Activated T-helper 17 cell treated with anti-CD3 and anti-CD28 coated beads, Interleukin-2, amount 50 U/mL, for 72 hours (primary cell): ENCODE measurements around the gene MIER1. TPM values are rescaled to one million over a fixed set of nuclear protein-coding genes. Genes with fewer than 3 reads are reported as not detected.

Experiments used
- ATAC-seq: fragments of 150-1000 bp; cut with Tn5 transposase; replicated peaks from 2 replicates; pipeline ENCODE4 v1.10.0; 2021; ENCODE audit warnings: mild to moderate bottlenecking, moderate library complexity
- H3K27ac Mint-ChIP-seq: one replicate; pipeline ENCODE4 v1.8.0; 2022; ENCODE audit warnings: mixed read lengths
- H3K27me3 Mint-ChIP-seq: one replicate; pipeline ENCODE4 v1.8.0; 2022; ENCODE audit warnings: mixed read lengths
- H3K36me3 Mint-ChIP-seq: one replicate; pipeline ENCODE4 v1.8.0; 2022; ENCODE audit warnings: low read depth, mild to moderate bottlenecking, mixed read lengths
- H3K4me1 Mint-ChIP-seq: one replicate; pipeline ENCODE4 v1.8.0; 2022; ENCODE audit warnings: mixed read lengths
- H3K4me3 Mint-ChIP-seq: one replicate; pipeline ENCODE4 v1.8.0; 2022; ENCODE audit warnings: mild to moderate bottlenecking, mixed read lengths
- H3K9me3 Mint-ChIP-seq: one replicate; pipeline ENCODE4 v1.8.0; 2022; ENCODE audit warnings: mixed read lengths
- total RNA-seq, 2 donors: library from RNA; stranded (reverse); gene quantifications; one replicate each; pipeline ENCODE4 v1.2.3, GENCODE V29; 2022

Gene MIER1
- total RNA-seq, 2 donors from 2014 or later = 44.7 to 60.0 TPM

DNA sequence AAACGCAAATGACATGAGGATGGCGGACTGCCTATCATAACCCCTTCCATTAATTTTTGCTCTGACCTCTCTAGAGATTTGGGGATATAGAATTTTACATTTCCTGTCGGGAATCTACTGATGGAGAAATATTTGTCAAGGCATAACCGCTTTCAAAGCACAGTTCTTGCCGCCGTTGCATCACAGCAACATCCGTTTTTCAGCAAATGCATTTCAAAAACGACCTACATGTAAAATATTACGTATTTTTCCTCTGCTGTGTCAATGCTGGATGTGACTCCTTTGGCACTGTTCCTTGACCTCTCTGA lies 4.9 kb downstream of the MIER1 start:
- Mint-ChIP-seq H3K36me3 (peaks cover 62% of the 10 kb centered on the region), H3K4me1 (peaks cover 31% of the 10 kb centered on the region), H3K4me3 (peak overlapping the region; percentile 80), H3K27ac (peak overlapping the region; percentile 81), H3K27me3 (no peaks in the 10 kb centered on the region), H3K9me3 (no peaks in the 10 kb centered on the region)
- ATAC-seq = no peak

DNA sequence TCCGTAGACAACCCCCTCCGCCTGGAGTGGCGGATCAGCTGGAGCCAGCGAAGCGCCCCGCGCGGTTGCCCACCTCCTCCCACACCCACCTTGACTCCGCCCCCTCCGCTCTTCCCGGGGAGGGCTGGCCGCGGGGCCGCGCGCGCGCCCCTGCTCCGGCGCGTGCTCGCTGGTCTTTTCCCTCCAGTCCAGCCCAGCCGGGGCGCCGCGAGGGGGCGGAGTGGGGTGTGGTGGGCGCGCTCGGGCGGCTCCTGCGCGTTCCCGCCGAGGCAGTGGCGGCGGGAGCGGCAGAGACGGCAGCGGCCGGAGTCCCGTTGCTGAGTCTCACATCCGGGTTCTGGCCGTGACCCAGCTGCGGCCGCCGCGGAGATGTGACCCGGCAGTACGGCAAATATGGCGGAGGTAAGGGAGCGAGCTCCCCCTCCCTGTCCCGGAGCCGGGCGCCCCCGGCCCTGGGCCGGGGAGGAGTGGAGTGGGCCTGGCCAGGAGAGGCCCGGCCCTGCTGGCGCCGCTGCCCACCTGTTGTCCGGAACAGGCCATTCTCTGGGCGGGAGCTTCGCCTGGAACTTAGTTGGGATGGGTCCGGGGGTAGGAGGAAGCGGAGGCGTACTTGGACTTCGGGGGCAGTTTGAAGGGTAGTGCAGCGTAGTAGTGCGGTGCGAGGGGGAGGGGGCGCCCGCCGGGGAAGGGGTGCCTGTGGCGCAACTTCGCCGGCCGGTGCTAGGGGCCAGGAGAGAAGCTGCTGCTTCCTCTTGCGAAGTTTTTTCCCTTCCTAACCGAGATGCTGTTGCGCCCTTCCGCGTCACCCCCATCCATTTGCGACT lies 5.4 kb downstream of the MIER1 start:
- peak overlapping the region; percentile 81 for H3K27ac Mint-ChIP-seq
- peaks cover 33% of the 10 kb centered on the region for H3K4me1 Mint-ChIP-seq
- H3K36me3 Mint-ChIP-seq = peaks cover 60% of the 10 kb centered on the region
- ATAC-seq = peak; percentile 61
- no peaks in the 10 kb centered on the region for H3K9me3 Mint-ChIP-seq
- H3K4me3 Mint-ChIP-seq = peak overlapping the region; percentile 80
- no peaks in the 10 kb centered on the region for H3K27me3 Mint-ChIP-seq

DNA sequence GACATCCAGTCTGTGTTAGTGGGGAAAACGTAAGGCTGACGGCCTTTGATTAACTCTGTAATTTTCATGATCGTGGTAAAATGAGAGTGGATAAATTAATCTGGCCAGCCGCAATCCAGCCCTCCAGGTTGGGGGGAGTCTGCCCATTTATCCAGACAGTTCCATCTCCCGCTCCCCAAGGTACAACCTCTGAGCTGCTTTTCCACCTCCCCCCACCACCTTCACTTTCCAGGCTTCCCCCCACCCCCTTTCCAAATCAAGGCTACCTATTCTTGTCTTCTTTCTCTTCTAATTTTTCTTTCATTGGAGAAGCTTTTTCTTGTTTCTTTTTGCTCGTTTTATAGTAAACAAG lies 6.0 kb downstream of the MIER1 start:
- H3K9me3 Mint-ChIP-seq = no peaks in the 10 kb centered on the region
- H3K36me3 Mint-ChIP-seq = peaks cover 60% of the 10 kb centered on the region
- H3K4me1 Mint-ChIP-seq = peaks cover 38% of the 10 kb centered on the region
- no peak for ATAC-seq
- H3K27ac Mint-ChIP-seq = peak overlapping the region; percentile 81
- H3K4me3 Mint-ChIP-seq = peak overlapping the region; percentile 80
- H3K27me3 Mint-ChIP-seq = no peaks in the 10 kb centered on the region

DNA sequence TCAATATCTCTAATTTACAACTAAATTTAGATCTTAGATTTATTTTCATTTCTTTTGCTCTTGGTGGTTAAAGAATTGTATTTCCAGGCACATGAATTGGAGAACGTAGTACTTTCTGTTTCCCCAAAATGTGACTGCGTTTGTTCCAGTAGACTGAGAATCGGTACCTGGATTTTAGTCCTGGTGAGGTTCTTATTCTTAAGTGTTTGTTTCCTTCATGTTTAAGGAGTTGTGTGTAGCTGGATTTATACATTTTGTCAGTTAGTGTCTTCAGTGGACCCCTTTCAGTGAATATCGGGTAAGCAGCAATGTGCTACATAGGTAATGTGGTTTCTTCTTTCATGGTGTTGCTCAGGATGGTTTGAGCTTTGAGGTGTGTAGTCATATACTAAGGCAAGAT lies 6.8 kb downstream of the MIER1 start:
- peak; percentile 27 for ATAC-seq
- peaks cover 38% of the 10 kb centered on the region for H3K4me1 Mint-ChIP-seq

DNA sequence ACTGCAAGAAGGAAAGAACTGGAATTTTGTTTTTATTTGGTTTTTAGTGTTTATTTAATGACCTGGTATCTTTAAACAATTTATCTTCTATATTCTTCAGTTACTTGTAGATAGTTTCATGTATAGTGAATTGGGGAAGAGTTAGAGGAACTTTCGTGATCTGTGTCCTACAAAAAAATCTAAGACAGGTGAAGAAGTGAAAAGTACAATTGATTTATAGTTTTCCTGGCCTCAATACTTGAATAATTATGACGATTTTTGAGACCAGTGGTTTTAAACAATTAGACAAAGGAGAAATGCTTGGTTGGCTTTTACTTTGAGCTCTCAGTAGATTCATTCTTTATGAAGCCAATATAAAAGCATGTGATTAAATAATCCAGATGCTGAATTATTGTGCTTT lies 7.5 kb downstream of the MIER1 start:
- Mint-ChIP-seq H3K27ac (peak overlapping the region; percentile 81), H3K36me3 (peaks cover 66% of the 10 kb centered on the region)

More for the DNA sequence above, 6.8 kb downstream of the MIER1 start:
- Mint-ChIP-seq H3K9me3 (no peaks in the 10 kb centered on the region), H3K4me3 (peak overlapping the region; percentile 80), H3K27me3 (no peaks in the 10 kb centered on the region), H3K36me3 (peaks cover 60% of the 10 kb centered on the region), H3K27ac (peak overlapping the region; percentile 81)

DNA sequence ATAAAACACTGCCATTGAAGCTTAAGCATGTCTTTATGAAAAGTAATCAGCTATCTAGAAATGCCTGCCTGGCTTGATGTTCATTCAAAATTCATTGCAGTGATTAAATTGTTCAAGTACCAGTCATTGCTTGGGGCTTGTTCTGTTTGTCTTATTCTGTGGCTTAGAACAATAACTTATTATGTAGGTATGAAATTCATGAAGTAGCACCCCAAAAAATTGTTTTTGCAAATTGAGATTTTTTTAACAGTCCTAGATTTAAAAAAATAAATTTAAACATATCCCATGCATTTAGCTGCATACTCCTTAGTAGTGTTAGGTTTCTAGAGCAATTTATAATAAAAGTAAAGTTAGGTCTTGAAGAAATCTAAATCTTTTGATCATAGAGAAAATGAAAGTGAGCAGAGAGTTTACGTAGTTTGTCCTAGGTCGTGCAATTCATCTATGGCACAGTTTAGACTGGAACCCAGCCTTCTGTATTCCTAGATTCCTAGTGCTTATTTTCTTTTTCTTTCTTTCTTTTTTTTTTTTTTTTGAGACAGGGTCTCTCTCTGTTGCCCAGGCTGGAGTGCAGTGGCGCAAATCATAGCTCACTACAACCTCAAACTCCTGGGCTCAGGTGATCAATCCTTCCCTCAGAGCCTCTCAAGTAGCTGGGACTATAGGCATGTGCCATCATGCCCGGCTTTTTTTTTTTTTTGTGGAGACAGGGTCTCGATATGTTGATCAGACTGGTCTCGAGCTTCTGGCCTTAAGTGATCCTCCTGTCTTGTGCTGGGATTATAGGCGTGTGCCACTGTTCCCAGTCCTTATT lies 9.3 kb downstream of the MIER1 start:
- no peaks in the 10 kb centered on the region for H3K27me3 Mint-ChIP-seq
- peaks cover 41% of the 10 kb centered on the region for H3K4me1 Mint-ChIP-seq
- H3K27ac Mint-ChIP-seq = peak overlapping the region; percentile 81
- peak overlapping the region; percentile 80 for H3K4me3 Mint-ChIP-seq
- no peak for ATAC-seq
- H3K9me3 Mint-ChIP-seq = no peaks in the 10 kb centered on the region
- H3K36me3 Mint-ChIP-seq = peaks cover 68% of the 10 kb centered on the region

More for the DNA sequence above, 7.5 kb downstream of the MIER1 start:
- Mint-ChIP-seq H3K27me3 (no peaks in the 10 kb centered on the region), H3K9me3 (no peaks in the 10 kb centered on the region), H3K4me3 (peak overlapping the region; percentile 80), H3K4me1 (peaks cover 36% of the 10 kb centered on the region)
- no peak for ATAC-seq

DNA sequence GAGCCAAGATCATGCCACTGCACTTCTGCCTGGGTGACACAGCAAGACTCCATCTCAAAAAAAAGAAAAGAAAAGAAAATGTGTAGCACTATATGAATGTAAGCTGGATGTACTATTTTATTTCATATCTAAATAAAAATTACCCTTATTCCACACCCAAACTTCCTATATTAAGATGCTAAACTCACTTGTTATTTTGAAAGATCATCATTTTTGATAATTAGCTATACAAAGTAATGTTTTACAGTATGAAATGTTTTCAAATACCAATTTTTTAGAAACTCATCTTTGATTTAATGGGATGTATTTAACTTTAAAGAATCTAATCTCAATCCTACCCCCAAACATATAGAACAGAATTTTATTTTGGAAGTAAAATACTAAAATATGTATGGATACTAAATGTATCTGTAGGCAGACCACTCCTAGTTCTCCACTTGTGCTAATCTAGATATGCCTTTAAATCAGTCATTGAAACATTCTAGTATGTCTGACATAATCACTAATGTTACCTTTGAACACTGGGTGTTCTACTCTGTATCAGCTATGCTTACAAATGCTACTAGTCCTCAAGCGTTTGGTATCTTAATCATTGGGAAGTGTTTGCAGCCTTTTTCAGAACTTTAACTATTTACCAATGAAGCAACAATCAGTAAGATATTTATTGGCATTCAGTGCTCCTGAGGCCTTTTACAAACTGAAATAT lies 12.9 kb downstream of the MIER1 start:
- Mint-ChIP-seq H3K4me1 (peaks cover 46% of the 10 kb centered on the region), H3K27ac (no peak overlapping the region), H3K27me3 (no peaks in the 10 kb centered on the region), H3K9me3 (no peaks in the 10 kb centered on the region), H3K36me3 (peaks cover 80% of the 10 kb centered on the region), H3K4me3 (peak overlapping the region; percentile 57)
- no peak for ATAC-seq

DNA sequence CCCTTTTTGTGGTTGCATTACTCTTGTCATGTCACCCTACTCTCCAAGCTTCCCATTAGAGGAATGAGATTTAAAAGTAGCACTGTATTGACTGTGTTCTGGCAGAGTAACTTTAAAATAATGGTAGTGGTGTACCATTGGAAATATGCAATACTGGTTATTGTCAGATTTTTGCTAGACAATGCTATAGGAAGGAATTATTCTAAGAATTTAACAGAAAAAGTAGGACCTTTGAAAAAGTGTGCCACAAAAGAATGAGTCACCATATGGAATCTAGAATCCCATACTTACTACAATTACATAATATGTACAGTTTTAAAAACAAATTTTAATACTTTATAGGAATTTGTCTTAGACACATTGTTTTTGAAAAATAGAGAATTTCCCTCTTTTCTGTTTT lies 13.8 kb downstream of the MIER1 start:
- no peaks in the 10 kb centered on the region for H3K9me3 Mint-ChIP-seq
- peaks cover 45% of the 10 kb centered on the region for H3K4me1 Mint-ChIP-seq
- no peaks in the 10 kb centered on the region for H3K27me3 Mint-ChIP-seq
- peak overlapping the region; percentile 28 for H3K4me3 Mint-ChIP-seq
- no peak overlapping the region for H3K27ac Mint-ChIP-seq
- ATAC-seq = no peak
- peaks cover 80% of the 10 kb centered on the region for H3K36me3 Mint-ChIP-seq

DNA sequence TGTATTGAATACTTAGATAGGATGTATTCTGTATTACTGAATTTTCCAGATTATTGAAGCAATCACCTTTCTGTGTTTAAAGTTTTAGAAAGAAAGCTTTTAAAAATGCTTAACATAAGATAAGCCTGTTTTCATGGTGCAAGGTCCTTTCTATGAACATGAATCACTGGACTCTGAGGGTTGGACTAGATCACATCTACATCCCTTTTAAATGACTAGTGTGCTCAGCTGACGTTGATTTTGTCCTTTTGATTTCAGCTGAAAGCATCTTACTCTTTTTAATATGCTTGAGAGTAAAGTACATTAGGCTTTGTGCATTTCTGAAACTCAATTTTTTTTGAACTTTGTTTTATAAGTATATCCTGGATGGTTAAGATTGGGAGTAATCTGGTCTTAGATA lies 16.2 kb downstream of the MIER1 start:
- Mint-ChIP-seq H3K27me3 (no peaks in the 10 kb centered on the region), H3K27ac (peak overlapping the region; percentile 21), H3K4me1 (peaks cover 40% of the 10 kb centered on the region), H3K9me3 (no peaks in the 10 kb centered on the region), H3K4me3 (peak overlapping the region; percentile 34), H3K36me3 (peaks cover 88% of the 10 kb centered on the region)
- ATAC-seq = no peak

DNA sequence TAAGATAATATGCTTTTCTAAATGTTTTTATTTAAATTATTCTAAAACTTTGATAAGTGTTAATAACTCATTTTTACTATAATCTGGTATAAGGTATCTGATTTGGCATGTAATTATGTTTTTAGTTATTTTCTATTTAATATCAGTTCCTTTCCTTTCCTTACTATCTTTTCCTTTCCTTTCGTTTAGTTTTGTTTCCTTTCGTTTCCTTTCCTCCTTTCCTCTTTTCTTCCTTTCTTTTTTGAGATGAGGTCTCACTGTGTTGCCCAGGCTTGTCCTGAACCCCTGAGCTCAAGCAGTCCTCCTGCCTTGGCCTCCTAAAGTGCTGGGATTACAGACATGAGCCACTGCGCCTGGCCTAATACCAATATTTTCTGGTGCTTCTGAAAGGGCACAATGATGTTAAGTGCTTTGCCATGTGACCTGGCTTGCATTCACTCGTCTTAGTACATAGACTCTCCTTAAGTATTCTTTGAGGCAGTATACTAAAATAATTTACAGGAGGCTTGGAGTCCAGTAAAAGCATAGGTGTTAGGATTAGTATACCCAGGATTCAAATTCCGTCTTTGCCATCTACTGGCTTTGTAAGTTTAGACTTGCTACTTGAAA lies 18.7 kb downstream of the MIER1 start:
- ATAC-seq = no peak
- H3K27ac Mint-ChIP-seq = peak overlapping the region; percentile 85
- H3K9me3 Mint-ChIP-seq = no peaks in the 10 kb centered on the region
- H3K27me3 Mint-ChIP-seq = no peaks in the 10 kb centered on the region
- no peak overlapping the region for H3K4me3 Mint-ChIP-seq
- peaks cover 99% of the 10 kb centered on the region for H3K36me3 Mint-ChIP-seq
- peaks cover 46% of the 10 kb centered on the region for H3K4me1 Mint-ChIP-seq

DNA sequence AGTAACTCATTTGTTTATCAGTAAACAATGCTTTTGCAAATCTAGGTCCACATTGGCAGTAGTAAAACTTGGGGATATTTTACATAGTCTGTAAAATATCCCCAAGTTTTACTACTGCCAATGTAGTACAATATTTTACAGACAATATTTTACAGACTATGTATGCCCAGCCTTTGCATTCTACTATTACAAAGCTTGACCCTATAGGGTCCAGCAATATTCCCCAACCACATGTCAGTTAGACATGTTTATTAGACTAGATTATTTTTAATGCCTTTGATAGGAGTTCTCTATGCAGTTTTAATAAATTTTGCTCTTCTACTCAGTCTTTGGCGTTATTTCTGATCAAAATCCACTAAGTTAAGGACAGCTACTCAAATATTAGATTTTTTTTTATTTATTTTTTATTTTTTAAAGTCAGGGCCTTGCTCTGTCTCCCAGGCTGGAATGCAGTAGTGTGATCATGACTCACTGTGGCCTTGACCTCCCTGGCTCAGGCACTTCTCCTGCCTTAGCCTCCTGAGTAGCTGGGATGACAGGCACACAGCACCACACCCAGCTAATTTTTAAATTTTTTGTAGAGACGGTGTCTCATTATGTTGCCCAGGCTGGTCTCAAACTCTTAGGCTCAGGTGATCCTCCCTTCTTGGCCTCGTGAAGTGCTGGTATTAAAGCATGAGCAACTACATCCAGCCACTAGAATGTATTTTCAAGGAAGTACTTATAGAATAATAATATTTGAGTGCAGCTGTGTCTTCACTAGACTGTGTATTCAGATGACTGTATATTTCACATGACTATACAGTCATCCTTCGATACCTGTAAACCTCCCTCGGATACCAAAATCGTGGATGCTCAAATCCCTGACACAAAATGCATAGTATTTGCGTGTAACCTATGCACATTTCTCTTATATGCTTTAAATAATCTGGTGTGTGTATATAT lies 19.8 kb downstream of the MIER1 start:
- H3K4me1 Mint-ChIP-seq = peaks cover 38% of the 10 kb centered on the region
- no peaks in the 10 kb centered on the region for H3K27me3 Mint-ChIP-seq

DNA sequence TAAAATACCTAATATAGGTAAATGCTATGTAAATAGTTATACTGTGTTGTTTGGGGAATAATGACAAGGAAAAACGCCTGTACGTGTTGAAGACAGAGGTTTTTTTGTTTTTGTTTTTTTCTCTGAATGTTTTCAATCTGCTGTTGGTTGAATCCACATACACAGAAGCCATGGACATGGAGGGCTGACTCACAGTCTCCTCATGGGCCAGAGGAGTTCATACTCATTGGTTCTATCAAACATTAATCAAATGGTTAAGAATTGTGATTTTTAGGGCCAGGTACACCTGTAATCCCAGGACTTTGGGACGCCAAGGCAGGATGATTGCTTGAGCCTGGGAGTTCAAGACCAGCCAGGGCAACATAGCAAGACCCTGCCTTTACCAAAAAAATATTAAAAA lies 20.5 kb downstream of the MIER1 start:
- H3K9me3 Mint-ChIP-seq = no peaks in the 10 kb centered on the region
- H3K4me3 Mint-ChIP-seq = no peak overlapping the region
- H3K27me3 Mint-ChIP-seq = no peaks in the 10 kb centered on the region
- H3K27ac Mint-ChIP-seq = no peak overlapping the region
- H3K36me3 Mint-ChIP-seq = peaks cover 100% of the 10 kb centered on the region
- peaks cover 38% of the 10 kb centered on the region for H3K4me1 Mint-ChIP-seq
- no peak for ATAC-seq

More for the DNA sequence above, 19.8 kb downstream of the MIER1 start:
- Mint-ChIP-seq H3K4me3 (no peak overlapping the region), H3K36me3 (peaks cover 100% of the 10 kb centered on the region), H3K27ac (no peak overlapping the region), H3K9me3 (no peaks in the 10 kb centered on the region)
- no peak for ATAC-seq

DNA sequence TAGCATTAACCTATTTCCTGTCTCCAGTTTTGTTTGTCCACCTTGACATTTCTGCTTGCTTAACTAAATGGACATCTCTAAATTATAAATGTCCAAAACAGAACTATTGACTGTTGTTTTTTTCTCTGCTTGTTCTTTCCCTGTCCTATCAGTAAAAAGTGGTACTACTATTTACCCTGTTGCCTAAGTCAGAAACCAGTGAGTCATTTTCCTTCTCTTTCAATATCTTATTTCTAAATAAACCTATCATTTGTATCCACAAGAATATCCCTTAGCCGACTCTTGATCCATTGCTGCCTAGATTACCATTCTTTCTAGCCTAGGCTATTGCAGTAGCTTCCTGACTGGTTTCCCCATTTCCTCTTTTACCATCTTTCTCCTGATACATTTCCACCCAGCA lies 22.5 kb downstream of the MIER1 start:
- peaks cover 35% of the 10 kb centered on the region for H3K4me1 Mint-ChIP-seq
- ATAC-seq = no peak
- H3K9me3 Mint-ChIP-seq = no peaks in the 10 kb centered on the region
- H3K27ac Mint-ChIP-seq = peak overlapping the region; percentile 54
- no peak overlapping the region for H3K4me3 Mint-ChIP-seq
- no peaks in the 10 kb centered on the region for H3K27me3 Mint-ChIP-seq
- peaks cover 100% of the 10 kb centered on the region for H3K36me3 Mint-ChIP-seq
